Measurements from ENCODE around the gene PAX5.

- TF ChIP-seq CTCF (IDR thresholded peaks at IDR 0.05) (no peak), POLR2A (IDR thresholded peaks at IDR 0.05) (no peak)
Observed at GRCh38 chr9:37011530-37011929, 22.5 kb downstream of the PAX5 start.
